ENCODE measurements around the gene ABCD2.

- TF ChIP-seq CTCF (conservative IDR thresholded peaks at IDR 0.05; ENCODE audit: low read length): no peak
- TF ChIP-seq EZH2phosphoT487 (IDR thresholded peaks at IDR 0.05; ENCODE audit: borderline replicate concordance): no peak
These were observed 8.3 kb upstream of the ABCD2 start for GRCh38 chr12:39627914-39628313.

Measured in Loucy (cell line).